ENCODE measurements around the gene NFYC.
A peak's percentile ranks its signal among the peaks of the same experiment; 100 is the strongest.

NFYC gene

DNA sequence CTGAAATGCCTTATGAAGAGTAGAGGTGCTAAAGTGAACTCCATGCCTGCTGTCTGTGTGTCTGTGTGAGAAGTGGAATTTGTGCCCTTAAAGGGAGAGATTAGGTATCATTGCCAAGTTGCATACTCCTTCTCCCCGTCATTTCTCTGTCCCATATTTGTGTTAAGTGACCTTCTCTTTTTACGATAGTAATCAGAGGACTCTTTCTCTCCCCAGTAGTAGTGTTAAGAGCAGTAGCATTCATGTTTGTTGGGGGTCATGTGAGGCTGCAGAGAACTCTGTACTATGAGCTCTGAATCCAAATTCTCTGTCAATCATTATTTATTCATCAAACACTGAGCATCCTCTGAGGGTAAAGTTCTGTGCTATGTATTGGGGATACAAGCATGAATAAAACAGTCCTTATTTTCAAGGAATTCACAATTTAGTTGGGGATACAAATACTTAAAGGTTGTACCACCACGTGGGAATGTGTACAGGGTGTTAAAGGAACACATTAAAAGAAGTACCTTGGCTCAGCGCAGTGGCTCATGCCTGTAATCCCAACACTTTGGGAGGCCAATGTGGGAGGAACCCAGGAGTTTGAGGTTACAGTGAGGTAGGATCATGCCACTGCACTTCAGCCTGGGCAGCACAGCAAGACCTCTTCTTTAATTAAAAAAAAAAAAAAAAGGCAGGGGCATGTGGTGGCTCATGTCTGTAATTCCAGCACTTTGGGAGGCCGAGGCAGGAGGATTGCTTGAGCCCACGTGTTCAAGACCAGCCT is 67.3 kb downstream of the NFYC start:
- DNase-seq (ENCODE audit: low read depth, low spot score) = no peak

- no peak for DNase-seq (ENCODE audit: low read depth, low spot score)
Observed at GRCh38 chr1:40760984-40761383, 69.5 kb downstream of the NFYC start.

DNA sequence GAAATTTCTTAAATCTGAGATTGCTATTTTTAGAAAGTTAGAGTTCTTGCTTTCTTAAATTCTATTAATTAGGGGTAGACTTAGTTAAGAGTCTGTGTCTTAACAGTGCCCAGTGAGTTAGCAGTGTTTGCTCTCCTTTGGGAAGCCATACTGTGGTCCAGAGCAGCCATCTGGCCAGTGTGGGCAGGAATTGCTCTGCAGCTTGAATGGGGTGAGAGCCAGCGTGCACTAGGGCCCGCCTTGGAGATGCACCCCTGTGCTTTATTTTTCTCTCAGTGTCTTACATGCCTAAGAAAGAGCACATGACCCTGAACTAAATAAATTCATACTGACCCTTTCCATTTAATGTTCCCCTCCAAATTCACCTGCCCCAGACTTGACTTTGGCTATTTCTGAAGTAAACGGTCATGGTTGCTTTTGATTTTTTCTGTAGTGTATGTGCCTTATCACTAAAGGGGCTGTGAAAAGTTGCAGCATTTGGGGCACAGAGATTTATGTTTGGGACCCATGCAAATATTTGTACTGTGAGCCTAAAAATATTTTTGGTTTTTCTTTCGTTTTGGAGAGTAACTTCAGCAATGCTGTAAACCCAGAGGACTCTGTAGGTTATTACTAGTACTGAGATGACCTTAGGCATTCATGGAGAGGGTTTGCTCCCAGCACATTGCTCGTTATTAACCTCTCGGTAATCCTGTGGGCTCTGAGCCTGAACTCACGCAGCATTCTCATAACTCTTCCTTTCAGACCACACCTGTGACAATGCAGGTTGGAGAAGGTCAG is 70.8 kb downstream of the NFYC start:
- no peak for DNase-seq (ENCODE audit: low read depth, low spot score)

GRCh38 chr1:40763742-40764532 is 72.4 kb downstream of the NFYC start:
- DNase-seq (ENCODE audit: low read depth, low spot score) = no peak

GRCh38 chr1:40764981-40765380 is 73.5 kb downstream of the NFYC start:
- no peak for DNase-seq (ENCODE audit: low read depth, low spot score)

- DNase-seq (ENCODE audit: low read depth, low spot score) = no peak
Observed at GRCh38 chr1:40766017-40766416, 74.5 kb downstream of the NFYC start.

DNA sequence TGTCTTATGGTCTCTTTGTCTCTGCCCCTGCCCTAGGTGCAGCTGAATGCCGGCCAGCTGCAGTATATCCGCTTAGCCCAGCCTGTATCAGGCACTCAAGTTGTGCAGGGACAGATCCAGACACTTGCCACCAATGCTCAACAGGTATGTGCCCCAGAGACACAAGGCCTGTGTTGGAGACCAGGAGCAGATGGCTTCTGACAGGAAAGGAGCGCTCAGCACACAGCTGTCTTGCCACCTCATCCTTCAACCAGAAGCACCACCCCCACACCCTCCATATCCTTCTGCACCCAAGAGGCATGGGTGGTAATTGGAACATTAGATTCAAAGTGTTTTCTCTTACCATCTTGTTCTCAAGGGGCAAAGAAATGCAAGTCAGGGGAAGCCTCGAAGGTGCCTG is 75.1 kb downstream of the NFYC start:
- no peak for DNase-seq (ENCODE audit: low read depth, low spot score)

DNA sequence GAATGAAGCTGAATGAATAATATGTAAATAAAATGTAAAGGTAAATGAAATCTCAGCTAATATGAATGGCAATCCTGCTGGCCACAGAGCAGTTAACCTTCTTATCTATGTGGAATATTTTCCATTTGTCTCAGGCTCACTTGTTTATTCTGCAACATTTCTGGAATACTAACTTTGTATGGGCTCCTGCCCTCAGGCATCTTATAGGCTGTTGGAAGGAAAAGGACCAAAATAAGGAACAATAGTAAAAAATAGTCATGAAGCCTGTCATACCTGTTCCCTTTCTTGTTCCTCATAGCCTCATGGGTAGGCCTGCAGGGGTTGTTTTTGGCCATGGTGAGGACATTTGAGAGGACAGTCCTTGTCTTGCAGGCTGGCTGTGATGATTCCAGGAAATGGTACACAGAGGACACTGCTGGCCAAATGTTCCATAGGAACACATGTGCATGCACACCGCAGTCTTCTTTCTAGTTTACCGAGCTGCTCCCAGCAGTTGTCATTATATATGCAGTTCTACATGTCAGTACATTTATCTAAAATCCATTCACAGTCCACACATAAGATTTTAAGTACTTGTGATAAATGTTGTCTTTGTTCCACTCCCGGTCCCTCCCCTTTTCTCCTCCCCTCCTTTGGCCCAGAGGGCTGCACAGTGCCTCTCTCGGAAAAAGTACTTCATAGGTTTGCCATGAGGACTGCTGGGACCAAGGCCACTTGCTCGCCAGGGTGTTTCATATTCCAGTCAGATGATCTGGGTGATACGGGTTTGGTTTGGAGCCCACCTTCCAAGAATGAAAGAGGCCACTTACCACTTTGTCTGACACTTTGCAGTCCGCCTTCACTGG is 76.9 kb downstream of the NFYC start:
- DNase-seq (ENCODE audit: low read depth, low spot score) = no peak

DNA sequence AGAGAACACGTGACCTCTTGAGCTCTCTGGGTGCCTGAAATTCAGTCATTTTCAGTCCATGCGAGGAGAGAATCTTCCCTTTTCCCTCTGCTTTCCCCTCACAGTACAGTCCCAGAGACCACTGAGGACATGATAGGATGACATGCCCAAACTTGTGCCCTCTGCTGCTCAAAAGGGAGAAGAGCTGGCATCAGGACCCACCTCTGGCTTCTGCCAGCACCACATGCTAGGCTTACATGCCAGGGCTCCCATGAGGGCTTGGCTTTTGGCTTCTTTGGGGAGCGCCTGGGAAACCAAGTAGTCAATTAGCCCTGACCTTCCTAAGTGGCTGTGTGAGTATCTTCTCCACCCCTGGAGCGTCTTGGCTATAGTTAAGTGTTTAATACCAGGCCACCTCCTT is 78.3 kb downstream of the NFYC start:
- no peak for DNase-seq (ENCODE audit: low read depth, low spot score)

- no peak for DNase-seq (ENCODE audit: low read depth, low spot score)
Observed at GRCh38 chr1:40770296-40771070, 79.0 kb downstream of the NFYC start.

GRCh38 chr1:40772146-40772955 is 80.8 kb downstream of the NFYC start:
- DNase-seq (ENCODE audit: low read depth, low spot score) = no peak

DNA sequence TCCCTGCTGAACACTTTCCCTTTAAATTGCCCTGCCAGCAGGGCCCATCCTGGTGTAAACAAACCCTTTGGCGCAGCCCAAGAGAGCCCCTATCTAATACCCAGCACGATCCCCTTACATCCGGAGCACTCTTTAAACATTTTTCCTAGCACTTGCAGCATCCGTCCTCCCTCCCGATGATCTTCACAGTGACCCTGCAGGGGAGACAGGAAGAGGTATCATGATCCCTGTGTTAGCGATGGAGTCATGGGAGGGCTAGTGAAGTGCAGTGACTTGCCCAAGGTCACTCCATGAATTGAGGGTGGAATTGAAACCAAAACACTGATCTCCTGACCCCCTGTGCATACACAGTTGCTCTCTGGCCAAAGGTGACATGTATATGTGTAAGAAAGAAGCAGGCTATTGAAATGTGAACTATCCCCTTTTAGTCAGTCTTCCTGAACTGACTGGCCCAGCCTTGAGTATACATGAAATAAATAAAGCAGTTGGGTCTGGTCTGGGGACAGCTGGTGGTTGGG is 82.3 kb downstream of the NFYC start:
- no peak for DNase-seq (ENCODE audit: low read depth, low spot score)

- DNase-seq (ENCODE audit: low read depth, low spot score) = peak; percentile 48
Observed at GRCh38 chr1:40774266-40774998, 82.9 kb downstream of the NFYC start.

- DNase-seq (ENCODE audit: low read depth, low spot score) = no peak
Observed at GRCh38 chr1:40776236-40777072, 85.0 kb downstream of the NFYC start.

GRCh38 chr1:40777224-40777970 is 85.9 kb downstream of the NFYC start:
- DNase-seq (ENCODE audit: low read depth, low spot score) = no peak

GRCh38 chr1:40780678-40781607 is 89.4 kb downstream of the NFYC start:
- DNase-seq (ENCODE audit: low read depth, low spot score) = no peak

Data from astrocyte of the hippocampus (primary cell).